HEK293 (cell line): ENCODE measurements around the gene ZNF335.

Experiments
- CTCF ChIA-PET: fragments of 350-600 bp; formaldehyde crosslinking; extraction: SDS; loops from one replicate; lab custom pipeline; 2021; ENCODE audit warnings: antibody characterized with exemption; lab: Yijun Ruan, JAX
- POLR2A ChIA-PET: fragments of 300-600 bp; formaldehyde crosslinking; extraction: SDS; loops from one replicate; lab custom pipeline; 2020; ENCODE audit warnings: antibody characterized with exemption, inconsistent platforms; lab: Yijun Ruan, JAX
- H3K27ac ChIP-seq: fragments of 200-500 bp; sonication (Bioruptor generic); 2 replicates; pipeline ENCODE4 v1.5.1; 2014; ENCODE audit warnings: low read depth, low read length, control low read depth, inconsistent platforms; ENCODE audit errors: extremely low read depth
- H3K36me3 ChIP-seq, 2 experiments: fragments of 200-500 bp in 1 of 2; sonication (Bioruptor generic) in 1 of 2; 1 replicate in 1 of 2; 2 replicates in 1 of 2; pipeline ENCODE4 v1.5.1; 2014 to 2017; ENCODE audit warnings: inconsistent platforms in 2 of 2, low read length in 2 of 2; ENCODE audit not compliant: control insufficient read depth in 2 of 2, insufficient read depth in 1 of 2
- H3K4me1 ChIP-seq: fragments of 200-500 bp; sonication (Bioruptor generic); 2 replicates; pipeline ENCODE4 v1.5.1; 2014; ENCODE audit warnings: mild to moderate bottlenecking, low read length, inconsistent platforms; ENCODE audit not compliant: control insufficient read depth, insufficient read depth
- H3K4me3 ChIP-seq: 2 replicates; pipeline ENCODE4 v1.5.1; 2011; ENCODE audit warnings: low read depth, mild to moderate bottlenecking, control low read depth, low read length, moderate library complexity
- H3K9me3 ChIP-seq: fragments of 200-500 bp; sonication (Bioruptor generic); 2 replicates; pipeline ENCODE4 v1.5.1; 2014; ENCODE audit warnings: low read depth, low read length, inconsistent platforms; ENCODE audit not compliant: control insufficient read depth, insufficient read depth
- BCL11B ChIP-seq: fragments of 450-650 bp; formaldehyde crosslinking; IDR thresholded peaks from 2 replicates; pipeline ENCODE4 v1.5.1; 2016; ENCODE audit warnings: low read depth, missing biosample characterization, missing genetic modification characterization
- OSR2 ChIP-seq: fragments of 450-650 bp; formaldehyde crosslinking; IDR thresholded peaks from 2 replicates; pipeline ENCODE4 v1.5.1; 2016; ENCODE audit warnings: missing biosample characterization, missing genetic modification characterization
- OVOL3 ChIP-seq: fragments of 450-650 bp; formaldehyde crosslinking; IDR thresholded peaks from 2 replicates; pipeline ENCODE4 v1.5.1; 2016; ENCODE audit warnings: missing biosample characterization, missing genetic modification characterization
- SALL2 ChIP-seq: fragments of 450-650 bp; formaldehyde crosslinking; IDR thresholded peaks from 2 replicates; pipeline ENCODE4 v1.5.0; 2017; ENCODE audit warnings: missing biosample characterization, mild to moderate bottlenecking, missing genetic modification characterization, borderline replicate concordance
- ZBTB17 ChIP-seq: fragments of 450-650 bp; formaldehyde crosslinking; IDR thresholded peaks from 2 replicates; pipeline ENCODE4 v1.5.1; 2016; ENCODE audit warnings: missing biosample characterization, missing genetic modification characterization
- ZBTB20 ChIP-seq: fragments of 450-650 bp; formaldehyde crosslinking; IDR thresholded peaks from 2 replicates; pipeline ENCODE4 v1.5.1; 2016; ENCODE audit warnings: missing biosample characterization, missing genetic modification characterization
- ZNF114 ChIP-seq: fragments of 450-650 bp; formaldehyde crosslinking; IDR thresholded peaks from 2 replicates; pipeline ENCODE4 v1.5.0; 2017; ENCODE audit warnings: missing biosample characterization, missing genetic modification characterization
- ZNF37A ChIP-seq: fragments of 450-650 bp; IDR thresholded peaks from 2 replicates; pipeline ENCODE4 v1.5.1; 2018; ENCODE audit warnings: missing biosample characterization, missing genetic modification characterization
- ZNF404 ChIP-seq: fragments of 450-650 bp; formaldehyde crosslinking; IDR thresholded peaks from 2 replicates; pipeline ENCODE4 v1.5.1; 2017; ENCODE audit warnings: missing biosample characterization, missing genetic modification characterization
- ZNF639 ChIP-seq: fragments of 450-650 bp; formaldehyde crosslinking; IDR thresholded peaks from 2 replicates; pipeline ENCODE4 v1.5.1; 2016; ENCODE audit warnings: missing biosample characterization, missing genetic modification characterization
- TF ChIP-seq, protein P1 (sequence below): fragments of 450-650 bp; formaldehyde crosslinking; IDR thresholded peaks from 2 replicates; pipeline ENCODE4 v1.5.0; 2017; ENCODE audit warnings: missing biosample characterization, missing genetic modification characterization, borderline replicate concordance
- TF ChIP-seq, protein P2 (sequence below): fragments of 450-650 bp; formaldehyde crosslinking; IDR thresholded peaks from 2 replicates; pipeline ENCODE4 v1.5.1; 2017; ENCODE audit warnings: missing biosample characterization, missing genetic modification characterization
- TF ChIP-seq, protein P3 (sequence below): fragments of 450-650 bp; IDR thresholded peaks from 2 replicates; pipeline ENCODE4 v1.5.1; 2018; ENCODE audit warnings: missing biosample characterization, mild to moderate bottlenecking, missing genetic modification characterization
- TF ChIP-seq, protein P4 (sequence below): fragments of 450-650 bp; formaldehyde crosslinking; IDR thresholded peaks from 2 replicates; pipeline ENCODE4 v1.5.1; 2016; ENCODE audit warnings: missing biosample characterization, missing genetic modification characterization
- TF ChIP-seq, protein P5 (sequence below): fragments of 450-650 bp; formaldehyde crosslinking; IDR thresholded peaks from 2 replicates; pipeline ENCODE4 v1.5.1; 2016; ENCODE audit warnings: missing biosample characterization, missing genetic modification characterization
- TF ChIP-seq, protein P6 (sequence below): fragments of 450-650 bp; formaldehyde crosslinking; IDR thresholded peaks from 2 replicates; pipeline ENCODE4 v1.5.1; 2016; ENCODE audit warnings: missing biosample characterization, missing genetic modification characterization

The ZNF335 gene

DNA sequence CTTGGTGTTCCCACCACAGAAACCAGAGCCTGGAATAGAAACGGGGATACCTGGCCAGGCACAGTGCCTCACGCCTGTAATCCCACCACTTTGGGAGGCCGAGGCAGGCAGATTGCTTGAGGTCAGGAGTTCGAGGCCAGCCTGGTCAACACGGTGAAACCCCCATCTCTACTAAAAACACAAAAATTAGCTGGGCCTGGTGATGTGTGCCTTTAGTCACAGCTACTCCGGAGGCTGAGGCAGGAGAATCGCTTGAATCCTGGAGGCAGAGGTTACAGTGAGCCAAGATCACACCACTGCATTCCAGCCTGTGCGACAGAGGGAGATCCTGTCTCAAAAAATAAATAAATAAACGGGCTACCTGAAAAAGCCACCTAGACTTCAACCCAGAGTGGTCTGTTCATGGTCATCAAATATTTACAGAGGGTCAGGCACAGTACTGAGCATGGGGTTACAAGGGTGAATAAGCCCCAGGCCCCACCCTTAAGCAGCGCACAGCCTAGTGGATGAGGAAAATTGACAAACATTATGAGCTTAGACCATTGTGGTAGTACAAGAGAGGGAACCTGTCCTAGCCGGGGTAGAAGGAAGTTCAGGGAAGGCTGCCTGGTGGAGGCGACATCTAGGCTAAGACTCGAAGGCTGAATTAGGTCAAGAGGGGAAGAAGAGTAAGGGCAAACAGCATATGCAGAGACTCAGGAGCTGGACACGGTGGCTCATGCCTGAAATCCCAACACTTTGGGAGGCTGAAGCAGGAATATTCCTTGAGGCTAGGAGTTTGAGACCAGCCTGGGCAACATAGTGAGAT is 44.7 kb downstream of the ZNF335 start:
- H3K9me3 ChIP-seq = no peaks in the 10 kb centered on the region
- H3K36me3 ChIP-seq = no peaks in the 10 kb centered on the region
- H3K4me1 ChIP-seq = no peaks in the 10 kb centered on the region
- CTCF ChIA-PET = interaction anchor here (0.5 to 0.6 kb wide), 2 partner anchors 17 to 49 kb away, joined by 3 read pairs; no protein-coding TSS in a partner anchor
- no peak for TF ChIP-seq OSR2
- TF ChIP-seq, protein P1, sequence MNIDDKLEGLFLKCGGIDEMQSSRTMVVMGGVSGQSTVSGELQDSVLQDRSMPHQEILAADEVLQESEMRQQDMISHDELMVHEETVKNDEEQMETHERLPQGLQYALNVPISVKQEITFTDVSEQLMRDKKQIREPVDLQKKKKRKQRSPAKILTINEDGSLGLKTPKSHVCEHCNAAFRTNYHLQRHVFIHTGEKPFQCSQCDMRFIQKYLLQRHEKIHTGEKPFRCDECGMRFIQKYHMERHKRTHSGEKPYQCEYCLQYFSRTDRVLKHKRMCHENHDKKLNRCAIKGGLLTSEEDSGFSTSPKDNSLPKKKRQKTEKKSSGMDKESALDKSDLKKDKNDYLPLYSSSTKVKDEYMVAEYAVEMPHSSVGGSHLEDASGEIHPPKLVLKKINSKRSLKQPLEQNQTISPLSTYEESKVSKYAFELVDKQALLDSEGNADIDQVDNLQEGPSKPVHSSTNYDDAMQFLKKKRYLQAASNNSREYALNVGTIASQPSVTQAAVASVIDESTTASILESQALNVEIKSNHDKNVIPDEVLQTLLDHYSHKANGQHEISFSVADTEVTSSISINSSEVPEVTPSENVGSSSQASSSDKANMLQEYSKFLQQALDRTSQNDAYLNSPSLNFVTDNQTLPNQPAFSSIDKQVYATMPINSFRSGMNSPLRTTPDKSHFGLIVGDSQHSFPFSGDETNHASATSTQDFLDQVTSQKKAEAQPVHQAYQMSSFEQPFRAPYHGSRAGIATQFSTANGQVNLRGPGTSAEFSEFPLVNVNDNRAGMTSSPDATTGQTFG (tag by site-specific recombination) = no peak
- TF ChIP-seq, all 188 proteins: peak for 0
- POLR2A ChIA-PET = interaction anchor here (0.6 to 0.9 kb wide), 2 partner anchors 126 to 554 kb away, joined by 3 to 7 read pairs; no protein-coding TSS in a partner anchor
- H3K27ac ChIP-seq = no peak overlapping the region
- no peak overlapping the region for H3K4me3 ChIP-seq

- Histone ChIP-seq H3K9me3 (no peaks in the 10 kb centered on the region), H3K4me3 (no peak overlapping the region), H3K36me3 (no peaks in the 10 kb centered on the region), H3K4me1 (no peaks in the 10 kb centered on the region), H3K27ac (no peak overlapping the region)
- CTCF ChIA-PET = interaction anchor here (0.6 kb wide), 1 partner anchor 49 kb away, joined by 3 read pairs; no protein-coding TSS in a partner anchor
- POLR2A ChIA-PET = no interaction called here
- TF ChIP-seq, protein P2, sequence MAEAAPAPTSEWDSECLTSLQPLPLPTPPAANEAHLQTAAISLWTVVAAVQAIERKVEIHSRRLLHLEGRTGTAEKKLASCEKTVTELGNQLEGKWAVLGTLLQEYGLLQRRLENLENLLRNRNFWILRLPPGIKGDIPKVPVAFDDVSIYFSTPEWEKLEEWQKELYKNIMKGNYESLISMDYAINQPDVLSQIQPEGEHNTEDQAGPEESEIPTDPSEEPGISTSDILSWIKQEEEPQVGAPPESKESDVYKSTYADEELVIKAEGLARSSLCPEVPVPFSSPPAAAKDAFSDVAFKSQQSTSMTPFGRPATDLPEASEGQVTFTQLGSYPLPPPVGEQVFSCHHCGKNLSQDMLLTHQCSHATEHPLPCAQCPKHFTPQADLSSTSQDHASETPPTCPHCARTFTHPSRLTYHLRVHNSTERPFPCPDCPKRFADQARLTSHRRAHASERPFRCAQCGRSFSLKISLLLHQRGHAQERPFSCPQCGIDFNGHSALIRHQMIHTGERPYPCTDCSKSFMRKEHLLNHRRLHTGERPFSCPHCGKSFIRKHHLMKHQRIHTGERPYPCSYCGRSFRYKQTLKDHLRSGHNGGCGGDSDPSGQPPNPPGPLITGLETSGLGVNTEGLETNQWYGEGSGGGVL (tag by site-specific recombination) = no peak
- TF ChIP-seq, protein P3, sequence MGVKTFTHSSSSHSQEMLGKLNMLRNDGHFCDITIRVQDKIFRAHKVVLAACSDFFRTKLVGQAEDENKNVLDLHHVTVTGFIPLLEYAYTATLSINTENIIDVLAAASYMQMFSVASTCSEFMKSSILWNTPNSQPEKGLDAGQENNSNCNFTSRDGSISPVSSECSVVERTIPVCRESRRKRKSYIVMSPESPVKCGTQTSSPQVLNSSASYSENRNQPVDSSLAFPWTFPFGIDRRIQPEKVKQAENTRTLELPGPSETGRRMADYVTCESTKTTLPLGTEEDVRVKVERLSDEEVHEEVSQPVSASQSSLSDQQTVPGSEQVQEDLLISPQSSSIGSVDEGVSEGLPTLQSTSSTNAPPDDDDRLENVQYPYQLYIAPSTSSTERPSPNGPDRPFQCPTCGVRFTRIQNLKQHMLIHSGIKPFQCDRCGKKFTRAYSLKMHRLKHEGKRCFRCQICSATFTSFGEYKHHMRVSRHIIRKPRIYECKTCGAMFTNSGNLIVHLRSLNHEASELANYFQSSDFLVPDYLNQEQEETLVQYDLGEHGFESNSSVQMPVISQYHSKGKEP (tag by site-specific recombination) = no peak
- TF ChIP-seq ZNF114 (tag by site-specific recombination) = no peak
- no peak for TF ChIP-seq BCL11B (tag by site-specific recombination)
- TF ChIP-seq ZBTB20 (tag by site-specific recombination) = no peak
- no peak for TF ChIP-seq ZNF404 (tag by site-specific recombination)
- TF ChIP-seq, protein P4, sequence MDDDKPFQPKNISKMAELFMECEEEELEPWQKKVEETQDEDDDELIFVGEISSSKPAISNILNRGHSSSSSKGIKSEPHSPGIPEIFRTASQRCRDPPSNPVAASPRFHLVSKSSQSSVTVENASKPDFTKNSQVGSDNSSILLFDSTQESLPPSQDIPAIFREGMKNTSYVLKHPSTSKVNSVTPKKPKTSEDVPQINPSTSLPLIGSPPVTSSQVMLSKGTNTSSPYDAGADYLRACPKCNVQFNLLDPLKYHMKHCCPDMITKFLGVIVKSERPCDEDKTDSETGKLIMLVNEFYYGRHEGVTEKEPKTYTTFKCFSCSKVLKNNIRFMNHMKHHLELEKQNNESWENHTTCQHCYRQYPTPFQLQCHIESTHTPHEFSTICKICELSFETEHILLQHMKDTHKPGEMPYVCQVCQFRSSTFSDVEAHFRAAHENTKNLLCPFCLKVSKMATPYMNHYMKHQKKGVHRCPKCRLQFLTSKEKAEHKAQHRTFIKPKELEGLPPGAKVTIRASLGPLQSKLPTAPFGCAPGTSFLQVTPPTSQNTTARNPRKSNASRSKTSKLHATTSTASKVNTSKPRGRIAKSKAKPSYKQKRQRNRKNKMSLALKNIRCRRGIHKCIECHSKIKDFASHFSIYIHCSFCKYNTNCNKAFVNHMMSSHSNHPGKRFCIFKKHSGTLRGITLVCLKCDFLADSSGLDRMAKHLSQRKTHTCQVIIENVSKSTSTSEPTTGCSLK (tag by site-specific recombination) = no peak
- TF ChIP-seq, protein P5, sequence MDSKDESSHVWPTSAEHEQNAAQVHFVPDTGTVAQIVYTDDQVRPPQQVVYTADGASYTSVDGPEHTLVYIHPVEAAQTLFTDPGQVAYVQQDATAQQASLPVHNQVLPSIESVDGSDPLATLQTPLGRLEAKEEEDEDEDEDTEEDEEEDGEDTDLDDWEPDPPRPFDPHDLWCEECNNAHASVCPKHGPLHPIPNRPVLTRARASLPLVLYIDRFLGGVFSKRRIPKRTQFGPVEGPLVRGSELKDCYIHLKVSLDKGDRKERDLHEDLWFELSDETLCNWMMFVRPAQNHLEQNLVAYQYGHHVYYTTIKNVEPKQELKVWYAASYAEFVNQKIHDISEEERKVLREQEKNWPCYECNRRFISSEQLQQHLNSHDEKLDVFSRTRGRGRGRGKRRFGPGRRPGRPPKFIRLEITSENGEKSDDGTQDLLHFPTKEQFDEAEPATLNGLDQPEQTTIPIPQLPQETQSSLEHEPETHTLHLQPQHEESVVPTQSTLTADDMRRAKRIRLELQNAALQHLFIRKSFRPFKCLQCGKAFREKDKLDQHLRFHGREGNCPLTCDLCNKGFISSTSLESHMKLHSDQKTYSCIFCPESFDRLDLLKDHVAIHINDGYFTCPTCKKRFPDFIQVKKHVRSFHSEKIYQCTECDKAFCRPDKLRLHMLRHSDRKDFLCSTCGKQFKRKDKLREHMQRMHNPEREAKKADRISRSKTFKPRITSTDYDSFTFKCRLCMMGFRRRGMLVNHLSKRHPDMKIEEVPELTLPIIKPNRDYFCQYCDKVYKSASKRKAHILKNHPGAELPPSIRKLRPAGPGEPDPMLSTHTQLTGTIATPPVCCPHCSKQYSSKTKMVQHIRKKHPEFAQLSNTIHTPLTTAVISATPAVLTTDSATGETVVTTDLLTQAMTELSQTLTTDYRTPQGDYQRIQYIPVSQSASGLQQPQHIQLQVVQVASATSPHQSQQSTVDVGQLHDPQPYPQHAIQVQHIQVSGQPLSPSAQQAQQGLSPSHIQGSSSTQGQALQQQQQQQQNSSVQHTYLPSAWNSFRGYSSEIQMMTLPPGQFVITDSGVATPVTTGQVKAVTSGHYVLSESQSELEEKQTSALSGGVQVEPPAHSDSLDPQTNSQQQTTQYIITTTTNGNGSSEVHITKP (tag by site-specific recombination) = no peak
- TF ChIP-seq, protein P6, sequence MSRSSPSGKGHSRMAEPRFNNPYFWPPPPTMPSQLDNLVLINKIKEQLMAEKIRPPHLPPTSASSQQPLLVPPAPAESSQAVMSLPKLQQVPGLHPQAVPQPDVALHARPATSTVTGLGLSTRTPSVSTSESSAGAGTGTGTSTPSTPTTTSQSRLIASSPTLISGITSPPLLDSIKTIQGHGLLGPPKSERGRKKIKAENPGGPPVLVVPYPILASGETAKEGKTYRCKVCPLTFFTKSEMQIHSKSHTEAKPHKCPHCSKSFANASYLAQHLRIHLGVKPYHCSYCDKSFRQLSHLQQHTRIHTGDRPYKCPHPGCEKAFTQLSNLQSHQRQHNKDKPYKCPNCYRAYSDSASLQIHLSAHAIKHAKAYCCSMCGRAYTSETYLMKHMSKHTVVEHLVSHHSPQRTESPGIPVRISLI = no peak
- TF ChIP-seq SALL2 (tag by site-specific recombination) = no peak
- TF ChIP-seq ZNF37A (tag by site-specific recombination) = no peak
- TF ChIP-seq ZNF639 (tag by site-specific recombination) = no peak
- TF ChIP-seq OVOL3 (tag by site-specific recombination) = no peak
- TF ChIP-seq ZBTB17 = no peak
Observed at GRCh38 chr20:45926731-45927070, 45.3 kb downstream of the ZNF335 start.
